T47D (cell line): ENCODE results near the gene VWC2L.
A peak's percentile ranks its signal among the peaks of the same experiment; 100 is the strongest.

ENCODE experiments used
- DNase-seq, 2 experiments: peaks; one replicate each; pipeline versions ENCODE4 v3.0.0 to v3.0.0-alpha.2; 2011 to 2012; ENCODE audit warnings: low read depth in 1 of 2, low spot score in 1 of 2
- JUND ChIP-seq: IDR thresholded peaks from 2 replicates; pipeline ENCODE4 v1.6.1; 2012; ENCODE audit warnings: low read depth
- in situ Hi-C: cut with HindIII; loops from 2 replicates; pipeline ENCODE4 v1.10.0; 2016; ENCODE audit warnings: low sequenced_read_pairs, low pct_unique_long_range_greater_than_20kb

VWC2L gene

DNA sequence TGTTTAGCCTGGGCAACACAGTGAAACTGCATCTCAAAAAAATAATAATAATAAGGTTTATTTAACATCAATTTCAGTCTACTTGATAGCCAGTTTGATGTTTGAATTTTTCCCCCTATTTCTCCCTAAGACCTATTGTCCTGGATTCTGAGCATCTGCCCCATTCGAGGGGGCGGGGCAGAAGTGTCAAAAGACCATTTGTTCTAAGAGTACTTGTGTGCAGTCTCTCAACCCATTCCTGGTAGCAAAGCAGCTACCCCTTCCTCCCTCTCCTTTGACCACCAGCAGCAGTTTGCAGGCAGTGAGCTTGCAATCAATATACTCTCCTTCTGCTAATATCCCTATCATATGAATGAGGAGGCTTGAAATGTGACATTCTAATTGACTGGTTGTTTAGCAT lies 71.9 kb downstream of the VWC2L start:
- in situ Hi-C loops, result no loop called here
- no peak for DNase-seq

DNA sequence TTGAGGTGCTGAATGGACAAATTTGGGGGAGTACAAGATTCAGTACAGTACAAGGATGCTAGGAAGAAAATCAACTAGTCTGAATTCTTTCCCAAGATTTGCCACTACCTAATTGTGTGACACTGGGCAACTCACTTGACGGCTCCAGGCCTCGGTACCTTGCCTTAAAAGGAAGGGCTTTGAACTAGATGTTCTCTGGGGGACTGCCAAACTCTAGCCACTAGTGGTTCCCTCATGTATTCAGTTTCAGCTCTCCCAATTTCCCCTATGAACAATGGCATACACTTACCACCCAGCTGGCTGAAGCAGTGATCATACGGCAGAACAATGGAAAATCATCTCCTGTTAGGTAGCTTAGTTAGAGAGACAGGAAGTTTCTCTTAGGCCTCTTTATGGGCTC lies 73.4 kb downstream of the VWC2L start:
- no peak for TF ChIP-seq JUND
- in situ Hi-C loops, result no loop called here
- DNase-seq, result no peak

More for the DNA sequence above, 71.9 kb downstream of the VWC2L start:
- no peak for TF ChIP-seq JUND

DNA sequence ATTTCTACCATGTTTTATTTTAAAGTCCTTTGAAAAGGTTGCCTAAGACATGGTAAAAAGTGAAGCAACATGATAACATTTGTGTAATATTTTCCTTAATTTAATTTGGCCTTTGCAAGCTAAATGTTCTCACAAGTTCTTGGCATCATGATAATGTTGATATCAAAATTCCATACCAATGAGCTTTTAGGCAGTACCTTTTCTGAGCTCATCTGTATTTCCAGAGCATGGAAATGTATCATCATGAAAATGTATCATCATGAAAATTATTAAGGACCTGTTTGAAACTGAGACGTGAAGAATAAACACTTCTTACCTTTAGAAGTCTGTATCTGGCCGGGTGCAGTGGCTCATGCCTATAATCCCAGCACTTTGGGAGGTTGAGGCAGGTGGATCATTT lies 73.8 kb downstream of the VWC2L start:
- no peak for DNase-seq
- TF ChIP-seq JUND, result no peak
- in situ Hi-C loops, result no loop called here

DNA sequence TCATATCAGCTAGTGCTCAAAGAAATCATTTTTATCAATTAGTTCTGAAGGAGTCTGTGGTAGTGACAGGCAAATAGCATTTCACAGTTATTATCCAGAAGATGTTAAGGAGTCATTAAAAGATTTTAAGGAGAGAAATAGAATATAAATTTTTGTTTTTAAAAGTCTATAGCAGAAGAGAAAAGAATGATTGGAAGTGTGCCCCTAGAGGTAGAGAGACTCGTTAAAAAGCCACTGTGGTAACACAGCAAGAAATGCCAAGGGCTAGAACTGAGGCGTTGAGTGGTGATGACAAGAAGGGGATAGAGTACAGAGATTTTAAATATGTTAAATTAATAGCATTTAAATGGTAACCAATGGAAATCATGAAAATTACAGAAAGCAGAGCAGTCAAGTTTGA lies 78.3 kb downstream of the VWC2L start:
- no peak for TF ChIP-seq JUND
- in situ Hi-C loops, result no loop called here
- DNase-seq, result no peak

DNA sequence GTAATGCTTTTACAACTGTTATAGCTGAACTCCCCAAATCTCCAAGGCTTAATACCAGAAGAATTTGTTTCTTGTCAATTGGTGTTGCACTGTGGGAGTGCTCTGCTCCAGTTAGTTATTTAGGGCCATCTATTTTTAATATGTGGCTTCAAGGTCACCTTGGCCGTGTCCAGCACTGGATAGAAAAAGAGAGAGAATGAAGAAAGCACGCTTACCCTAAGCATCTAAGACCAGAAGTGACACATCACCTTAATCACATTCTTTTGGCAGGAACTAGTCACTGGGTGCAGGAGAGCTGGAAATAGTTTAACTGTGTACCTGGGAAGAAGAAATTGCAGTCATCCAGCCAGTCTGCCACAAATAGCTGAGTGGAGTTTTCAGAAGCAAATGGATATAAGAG lies 78.8 kb downstream of the VWC2L start:
- in situ Hi-C loops, result no loop called here
- TF ChIP-seq JUND, result no peak
- no peak for DNase-seq

- no peak for DNase-seq
- no peak for TF ChIP-seq JUND
- in situ Hi-C loops, result no loop called here
These were observed 81.3 kb downstream of the VWC2L start for GRCh38 chr2:214492152-214492551.

DNA sequence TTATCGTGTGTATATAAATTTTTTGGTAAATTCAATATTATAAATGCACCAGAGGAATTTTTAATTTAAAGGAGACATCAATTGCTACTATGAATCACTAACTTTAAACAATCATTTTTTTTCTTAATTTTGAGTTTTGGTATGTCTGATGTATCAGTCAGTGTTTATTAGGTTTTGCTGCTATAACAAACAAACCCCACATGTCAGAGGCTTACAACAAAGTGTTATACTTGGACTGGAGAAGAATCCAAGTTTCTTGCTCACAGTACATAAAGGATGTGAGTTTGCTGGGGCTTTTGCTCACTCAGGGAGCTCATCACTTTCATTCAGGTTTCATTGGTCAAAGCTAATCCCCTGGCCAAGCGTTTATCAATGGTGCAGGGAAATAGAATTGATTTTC lies 81.8 kb downstream of the VWC2L start:
- in situ Hi-C loops, result no loop called here
- no peak for TF ChIP-seq JUND
- no peak for DNase-seq

- no peak for DNase-seq
- in situ Hi-C loops, result no loop called here
- TF ChIP-seq JUND, result no peak
These were observed 86.6 kb downstream of the VWC2L start for GRCh38 chr2:214497489-214497888.

DNA sequence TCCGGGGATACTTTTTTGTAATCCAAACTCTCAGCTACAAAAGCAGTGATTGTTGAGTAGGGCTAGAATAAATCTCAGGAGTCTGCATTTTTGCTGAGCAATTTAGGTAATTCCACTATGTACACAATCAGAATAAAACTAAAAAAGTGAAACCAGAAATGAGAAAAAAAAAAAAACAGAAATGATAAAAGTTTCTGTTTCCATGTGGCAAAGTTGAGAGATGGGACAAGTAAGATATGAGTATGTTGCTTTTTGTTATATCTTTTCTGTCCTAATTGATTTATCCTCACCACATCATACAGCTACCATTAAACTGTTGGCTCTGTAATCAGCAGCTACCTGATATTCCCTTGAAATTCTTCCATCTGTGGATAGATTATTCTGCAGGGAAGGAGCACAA lies 92.7 kb downstream of the VWC2L start:
- no peak for DNase-seq
- TF ChIP-seq JUND, result no peak
- in situ Hi-C loops, result no loop called here

DNA sequence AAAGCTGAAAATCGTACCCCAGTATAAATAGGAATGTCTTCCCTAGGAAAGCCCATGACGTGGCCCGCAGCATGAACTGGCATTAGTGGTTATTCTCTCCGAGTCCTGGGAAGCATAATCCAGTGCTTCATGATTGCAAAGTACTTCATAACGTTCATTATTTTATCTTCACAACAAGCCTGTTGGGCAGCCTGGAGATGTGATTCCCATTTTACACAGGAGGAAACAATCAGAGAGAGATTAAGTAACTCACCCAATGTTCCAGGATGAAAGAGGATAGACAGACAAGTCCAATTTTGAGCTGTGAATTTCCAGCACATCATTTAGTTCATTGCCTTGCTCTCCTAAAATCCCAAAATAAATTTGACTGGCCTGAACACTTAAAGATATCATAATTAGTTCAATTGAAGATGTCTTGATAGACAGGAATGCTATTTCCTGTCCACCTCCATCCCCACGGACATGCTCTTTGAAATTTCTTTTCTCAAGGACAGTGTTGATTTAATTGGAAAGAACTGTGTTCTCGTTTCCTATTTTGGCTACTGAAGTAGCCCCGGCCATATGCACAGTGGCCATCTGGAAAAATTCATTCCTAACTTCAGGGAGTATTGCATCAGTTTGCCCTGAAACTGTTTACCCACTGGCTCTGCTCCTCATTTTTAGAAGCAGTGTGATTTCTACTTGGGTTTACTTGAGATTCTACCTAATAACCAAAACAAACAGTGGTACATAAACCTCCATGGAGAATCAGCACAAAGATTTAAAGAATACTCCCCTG lies 93.9 kb downstream of the VWC2L start:
- in situ Hi-C loops, result no loop called here
- no peak for TF ChIP-seq JUND
- peak; percentile 1 to 36 for DNase-seq

DNA sequence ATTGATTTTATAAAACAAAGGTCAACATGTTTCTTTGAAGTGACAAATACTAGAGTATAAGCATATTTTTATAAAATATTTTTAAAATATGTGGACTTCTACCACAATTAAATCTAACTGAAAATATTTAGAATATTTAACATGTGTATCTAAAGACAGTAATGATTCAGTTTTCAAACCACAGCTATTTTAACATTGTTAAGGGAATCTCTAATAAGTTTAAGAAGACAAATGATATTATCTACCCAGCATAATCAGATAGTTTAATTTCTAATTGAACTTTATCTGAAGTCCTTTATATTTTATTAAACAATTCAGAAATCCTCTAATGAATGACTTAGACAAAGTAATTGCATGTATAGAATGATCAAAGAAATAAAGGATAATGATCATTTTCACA lies 96.2 kb downstream of the VWC2L start:
- in situ Hi-C loops, result no loop called here

GRCh38 chr2:214514704-214515103 lies 103.8 kb downstream of the VWC2L start:
- in situ Hi-C loops, result no loop called here
- DNase-seq, result no peak
- no peak for TF ChIP-seq JUND

More for the DNA sequence above, 96.2 kb downstream of the VWC2L start:
- TF ChIP-seq JUND, result no peak
- no peak for DNase-seq

DNA sequence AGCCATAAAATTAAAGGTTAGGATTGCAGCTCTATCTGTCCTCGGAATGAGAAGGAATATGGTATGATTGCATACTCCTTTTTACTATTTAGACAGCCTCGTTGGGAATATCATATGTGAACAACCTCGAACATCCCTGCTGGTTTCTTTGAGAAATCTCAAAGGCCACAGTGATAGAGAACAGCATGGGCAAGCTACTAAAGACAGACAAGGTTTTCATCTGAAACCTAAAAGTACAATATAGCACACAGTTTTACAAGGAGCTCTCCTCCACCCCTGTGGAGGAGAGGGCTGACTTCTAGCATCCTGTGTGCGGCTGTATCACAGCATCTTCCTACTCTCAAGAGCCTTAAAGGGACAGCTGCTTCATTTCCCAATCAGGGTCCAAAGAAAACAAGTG lies 104.3 kb downstream of the VWC2L start:
- no peak for DNase-seq
- in situ Hi-C loops, result no loop called here
- no peak for TF ChIP-seq JUND

DNA sequence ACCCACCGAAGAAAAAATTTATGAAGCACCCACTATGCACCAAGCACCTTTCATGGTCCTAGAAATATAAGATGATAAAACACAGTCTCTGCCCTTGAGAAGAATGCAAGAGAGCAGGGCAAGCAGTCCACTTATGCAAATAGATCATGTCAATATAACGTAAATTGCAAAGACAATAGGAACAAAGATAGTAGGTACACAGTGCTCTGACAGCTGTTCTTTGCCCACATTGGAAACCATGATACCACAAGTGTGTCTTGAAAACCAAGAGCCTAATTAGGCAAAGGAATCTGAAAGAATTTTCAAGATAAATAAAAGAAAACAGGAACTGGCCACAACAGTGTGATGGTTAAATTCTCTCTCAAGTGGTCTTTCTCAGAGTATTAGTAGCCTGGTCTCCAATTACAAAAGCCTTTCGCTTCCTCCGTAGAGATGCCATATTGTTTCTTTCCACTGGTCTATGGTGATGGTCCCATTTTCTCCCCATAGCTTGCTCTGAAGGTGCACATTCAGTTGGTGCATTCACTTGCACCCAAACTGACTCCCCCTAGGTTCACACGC lies 108.5 kb downstream of the VWC2L start:
- no peak for DNase-seq
- in situ Hi-C loops, result no loop called here

More for the DNA sequence above, 108.5 kb downstream of the VWC2L start:
- TF ChIP-seq JUND, result no peak
